ENCODE results near the gene GIMD1. TPM values are rescaled to one million over a fixed set of nuclear protein-coding genes. Genes with fewer than 3 reads are reported as not detected.

GIMD1 gene
- total and polyA plus RNA-seq, 2 experiments from 2014 or later = not detected

GRCh38 chr4:106338671-106339070 is 29.9 kb downstream of the GIMD1 start:
- no peak overlapping the region for H3K27ac ChIP-seq (ENCODE audit: low read depth)
- no peak for TF ChIP-seq EZH2 (IDR thresholded peaks at IDR 0.05; ENCODE audit: low read depth, unreplicated experiment)
- no peak overlapping the region for H2AFZ ChIP-seq
- Mint-ChIP-seq H3K36me3 (ENCODE audit: low read depth) (peaks cover 47% of the 10 kb centered on the region), H3K4me3 (no peak overlapping the region), H3K9me3 (peaks cover 7% of the 10 kb centered on the region; the same call in 2 of the 3 replicates), H3K27ac (no peak overlapping the region), H3K27me3 (ENCODE audit: insufficient read depth, low read depth, poor library complexity) (no peaks in the 10 kb centered on the region), H3K4me1 (no peaks in the 10 kb centered on the region)
- DNase-seq (ENCODE audit: low spot score) (no peak), ATAC-seq (no peak)
- no peak overlapping the region for H3K4me2 ChIP-seq
- H3F3A ChIP-seq (replicated peaks; ENCODE audit: low read depth) = no peaks in the 10 kb centered on the region
- no peaks in the 10 kb centered on the region for H3K4me1 ChIP-seq (ENCODE audit: insufficient read depth)
- no peaks in the 10 kb centered on the region for H3K9me2 ChIP-seq (ENCODE audit: insufficient read depth)
- H3K79me2 ChIP-seq (replicated peaks; ENCODE audit: insufficient read depth) = peaks cover 29% of the 10 kb centered on the region
- H3K27me3 ChIP-seq (ENCODE audit: insufficient read depth) = no peaks in the 10 kb centered on the region
- H3K36me3 ChIP-seq (ENCODE audit: insufficient read depth) = peaks cover 19% of the 10 kb centered on the region
- H4K20me1 ChIP-seq (replicated peaks; ENCODE audit: insufficient read depth) = no peaks in the 10 kb centered on the region
- no peak overlapping the region for H3K4me3 ChIP-seq

- Mint-ChIP-seq H3K27me3 (ENCODE audit: insufficient read depth, low read depth, poor library complexity) (no peaks in the 10 kb centered on the region), H3K9me3 (peaks cover 7% of the 10 kb centered on the region; the same call in 2 of the 3 replicates), H3K27ac (no peak overlapping the region), H3K4me1 (no peaks in the 10 kb centered on the region), H3K4me3 (no peak overlapping the region), H3K36me3 (ENCODE audit: low read depth) (peaks cover 51% of the 10 kb centered on the region)
- Histone ChIP-seq H3K79me2 (replicated peaks; ENCODE audit: insufficient read depth) (peaks cover 29% of the 10 kb centered on the region), H3K4me3 (no peak overlapping the region), H3K9me2 (ENCODE audit: insufficient read depth) (no peaks in the 10 kb centered on the region), H3F3A (replicated peaks; ENCODE audit: low read depth) (no peaks in the 10 kb centered on the region), H3K27me3 (ENCODE audit: insufficient read depth) (no peaks in the 10 kb centered on the region), H3K27ac (ENCODE audit: low read depth) (no peak overlapping the region), H3K4me2 (no peak overlapping the region), H2AFZ (no peak overlapping the region), H4K20me1 (replicated peaks; ENCODE audit: insufficient read depth) (no peaks in the 10 kb centered on the region), H3K4me1 (ENCODE audit: insufficient read depth) (no peaks in the 10 kb centered on the region), H3K36me3 (ENCODE audit: insufficient read depth) (peaks cover 25% of the 10 kb centered on the region)
- DNase-seq (ENCODE audit: low spot score) (no peak), ATAC-seq (no peak)
- no peak for TF ChIP-seq ZNF462 (CRISPR knock-in tag; IDR thresholded peaks at IDR 0.05)
Measured at GRCh38 chr4:106337916-106338315, 30.7 kb downstream of the GIMD1 start.

Data from GM23338 (cell line).